Body of pancreas (tissue), 4 donors: ENCODE data around the gene TMCC2. TPM values are rescaled to one million over a fixed set of nuclear protein-coding genes. Genes with fewer than 3 reads are reported as not detected.
"Not testable (repeated sequence)": the region's sequence is repeated elsewhere in the genome, so short reads cannot be mapped to it uniquely, and the experiment has no call there.

ENCODE experiments used
- ATAC-seq: fragments of 150-250 bp; one replicate; pipeline ENCODE4 v1.9.1; 2016
- DNase-seq, 4 donors: peaks; one replicate each; pipeline ENCODE4 v3.0.0-alpha.2; 2019
- H3K27ac ChIP-seq, 4 donors: fragments of 200-600 bp; sonication (generic); 1 replicate in 3 of 4; 2 replicates in 1 of 4; pipeline versions ENCODE4 v1.5.1 to v1.6.1; 2016 to 2019; ENCODE audit warnings: mild to moderate bottlenecking in 1 of 4, mixed read lengths in 1 of 4, moderate library complexity in 1 of 4
- H3K27me3 ChIP-seq, 2 donors: fragments of 200-600 bp; sonication (generic); one replicate each; pipeline ENCODE4 v1.6.0; 2016; ENCODE audit warnings: mild to moderate bottlenecking in 1 of 2
- H3K36me3 ChIP-seq, 2 donors: fragments of 200-600 bp; sonication (generic); replicated peaks in 1 of 2; 2 replicates each; pipeline ENCODE4 v1.5.1; 2016; ENCODE audit warnings: low read depth in 2 of 2; ENCODE audit not compliant: insufficient read depth in 1 of 2
- H3K4me1 ChIP-seq: fragments of 200-600 bp; sonication (generic); one replicate; pipeline ENCODE4 v1.6.0; 2016
- H3K4me3 ChIP-seq, 2 donors: fragments of 200-600 bp; sonication (generic); 1 replicate in 1 of 2; 2 replicates in 1 of 2; pipeline ENCODE4 v1.5.1; 2016 to 2019
- H3K9me3 ChIP-seq, 3 donors: fragments of 200-600 bp; sonication (generic); 1 replicate in 2 of 3; 2 replicates in 1 of 3; pipeline ENCODE4 v1.5.1; 2016
- CTCF ChIP-seq, 7 experiments: fragments of 450-650 bp in 4 of 7; fragments of 200-600 bp in 3 of 7; sonication (generic) in 3 of 7; IDR thresholded peaks; one replicate each; pipeline ENCODE4 v1.5.1; 2016 to 2019; ENCODE audit warnings: antibody characterized with exemption in 7 of 7
- POLR2A ChIP-seq, 3 donors: fragments of 450-650 bp; IDR thresholded peaks; one replicate each; pipeline ENCODE4 v1.6.1; 2016; ENCODE audit warnings: antibody characterized with exemption in 3 of 3, mild to moderate bottlenecking in 2 of 3
- WGBS, 2 donors: methylation state at CpG; one replicate each; pipeline ENCODE4 v1.1.5; 2017; 5-methylcytosine and 5-hydroxymethylcytosine counted together
- intact Hi-C: fragments of 100-400 bp; cut with DNase I; formaldehyde crosslinking; loops from one replicate; pipeline ENCODE4 v1.15.1; 2023
- total RNA-seq, 2 donors: library from RNA; depleted of rRNA; stranded (reverse); fragments of >200 nt; gene quantifications; one replicate each; pipeline ENCODE4 v1.1.0, GENCODE V29; 2016

Gene TMCC2
- total RNA-seq, 2 donors from 2014 or later = 1.3 to 1.6 TPM

DNA sequence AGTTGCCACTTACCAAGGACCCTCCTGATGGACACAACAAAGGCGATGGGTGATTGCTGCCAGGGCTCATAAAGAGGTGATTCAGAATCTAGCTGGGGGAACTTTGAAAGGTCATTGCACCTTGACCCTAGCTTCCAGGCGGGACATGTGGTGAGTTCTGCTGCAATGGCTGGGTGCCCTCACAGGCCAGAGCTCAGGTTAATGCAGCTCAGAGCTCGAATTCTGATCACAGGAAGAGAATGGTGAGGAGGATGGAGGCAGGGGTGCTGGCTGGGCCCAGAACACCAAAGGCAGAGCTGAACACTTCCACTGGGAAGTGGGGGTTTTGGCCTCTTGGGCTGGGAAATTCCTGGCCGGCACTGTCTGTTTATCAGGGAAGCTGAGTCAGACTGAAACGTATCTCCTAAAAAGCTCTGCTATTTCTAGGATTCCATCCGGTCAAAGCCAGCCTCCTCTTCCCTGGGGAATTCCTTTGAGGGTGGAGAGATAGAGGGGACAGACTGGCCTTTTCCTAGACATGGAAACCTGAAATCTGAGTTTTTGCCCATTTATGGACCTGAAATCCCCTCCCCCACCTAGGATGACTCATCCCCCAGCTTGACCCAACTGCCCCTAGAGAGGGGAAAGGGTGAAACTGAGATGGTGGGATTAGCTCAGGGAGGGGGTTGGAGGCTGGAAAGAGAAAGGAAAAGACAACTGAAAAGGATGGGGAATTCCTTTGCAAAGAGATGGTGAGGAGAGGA, 66.6 kb downstream of the TMCC2 start:
- no peaks in the 10 kb centered on the region for H3K36me3 ChIP-seq
- WGBS, 2 donors = 68 to 72% methylated on average over 6 of the region's 6 CpGs
- TF ChIP-seq POLR2A (IDR thresholded peaks at IDR 0.05) = no peak
- no peak for TF ChIP-seq CTCF (IDR thresholded peaks at IDR 0.05)
- no peaks in the 10 kb centered on the region for H3K27me3 ChIP-seq
- DNase-seq (peak in 1 of 4 donors; percentile 51), ATAC-seq (peak; percentile 35)
- H3K27ac ChIP-seq = peak overlapping the region; percentile 2 to 68 (median 46)
- peaks cover 16% of the 10 kb centered on the region for H3K4me1 ChIP-seq
- no peak overlapping the region for H3K4me3 ChIP-seq
- H3K9me3 ChIP-seq = no peaks in the 10 kb centered on the region
- intact Hi-C loops = no loop called here

- H3K9me3 ChIP-seq = no peaks in the 10 kb centered on the region
- no peaks in the 10 kb centered on the region for H3K36me3 ChIP-seq
- H3K4me3 ChIP-seq = no peak overlapping the region
- TF ChIP-seq POLR2A (IDR thresholded peaks at IDR 0.05) (no peak), CTCF (IDR thresholded peaks at IDR 0.05) (no peak)
- WGBS, 2 donors = 77 to 86% methylated on average over 5 of the region's 5 CpGs
- H3K27me3 ChIP-seq = no peaks in the 10 kb centered on the region
- ATAC-seq (no peak), DNase-seq (no peak)
- H3K4me1 ChIP-seq = peaks cover 16% of the 10 kb centered on the region
- H3K27ac ChIP-seq = peak overlapping the region in 3 of 4 donors; percentile 25 to 68 (median 68)
- intact Hi-C loops = no loop called here
These were observed 67.2 kb downstream of the TMCC2 start for GRCh38 chr1:205294934-205295333.

DNA sequence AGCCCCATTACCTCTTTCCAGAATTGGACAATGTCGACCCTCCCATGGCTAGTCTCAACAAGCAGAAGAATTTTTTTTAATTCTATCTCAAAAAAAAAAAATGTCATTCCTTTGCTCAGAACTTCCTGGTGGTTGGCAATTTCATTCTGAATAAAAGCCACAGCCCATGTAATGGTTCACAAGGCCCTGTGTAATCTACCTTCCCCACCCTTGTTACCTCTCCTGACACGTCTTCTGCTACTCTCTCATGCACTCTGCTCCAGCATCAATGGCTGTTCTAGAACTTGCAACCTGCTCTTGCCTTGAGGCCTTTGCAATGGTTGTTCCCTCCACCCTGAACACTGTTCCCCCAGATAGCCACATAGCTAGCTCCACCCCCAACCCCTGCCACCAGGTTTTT, 68.4 kb downstream of the TMCC2 start:
- no peaks in the 10 kb centered on the region for H3K36me3 ChIP-seq
- H3K9me3 ChIP-seq = no peaks in the 10 kb centered on the region
- intact Hi-C loops = no loop called here
- 71 to 83% methylated on average over 2 of the region's 2 CpGs for WGBS, 2 donors
- no peaks in the 10 kb centered on the region for H3K27me3 ChIP-seq
- no peak for ATAC-seq
- H3K4me1 ChIP-seq = peaks cover 24% of the 10 kb centered on the region
- H3K27ac ChIP-seq = peak overlapping the region in 1 of 4 donors; percentile 68
- no peak for DNase-seq
- no peak overlapping the region for H3K4me3 ChIP-seq
- no peak for TF ChIP-seq POLR2A (IDR thresholded peaks at IDR 0.05)
- TF ChIP-seq CTCF (IDR thresholded peaks at IDR 0.05) = no peak

GRCh38 chr1:205297546-205298177, 69.9 kb downstream of the TMCC2 start:
- H3K4me3 ChIP-seq, intact Hi-C loops, H3K27me3 ChIP-seq, ATAC-seq, H3K9me3 ChIP-seq, DNase-seq, H3K36me3 ChIP-seq: not testable (repeated sequence)
- 90 to 95% methylated on average over 5 of the region's 5 CpGs for WGBS, 2 donors
- peaks cover 39% of the 10 kb centered on the region for H3K4me1 ChIP-seq
- H3K27ac ChIP-seq = peak overlapping the region in 3 of 4 donors; percentile 54 to 85 (median 76)

DNA sequence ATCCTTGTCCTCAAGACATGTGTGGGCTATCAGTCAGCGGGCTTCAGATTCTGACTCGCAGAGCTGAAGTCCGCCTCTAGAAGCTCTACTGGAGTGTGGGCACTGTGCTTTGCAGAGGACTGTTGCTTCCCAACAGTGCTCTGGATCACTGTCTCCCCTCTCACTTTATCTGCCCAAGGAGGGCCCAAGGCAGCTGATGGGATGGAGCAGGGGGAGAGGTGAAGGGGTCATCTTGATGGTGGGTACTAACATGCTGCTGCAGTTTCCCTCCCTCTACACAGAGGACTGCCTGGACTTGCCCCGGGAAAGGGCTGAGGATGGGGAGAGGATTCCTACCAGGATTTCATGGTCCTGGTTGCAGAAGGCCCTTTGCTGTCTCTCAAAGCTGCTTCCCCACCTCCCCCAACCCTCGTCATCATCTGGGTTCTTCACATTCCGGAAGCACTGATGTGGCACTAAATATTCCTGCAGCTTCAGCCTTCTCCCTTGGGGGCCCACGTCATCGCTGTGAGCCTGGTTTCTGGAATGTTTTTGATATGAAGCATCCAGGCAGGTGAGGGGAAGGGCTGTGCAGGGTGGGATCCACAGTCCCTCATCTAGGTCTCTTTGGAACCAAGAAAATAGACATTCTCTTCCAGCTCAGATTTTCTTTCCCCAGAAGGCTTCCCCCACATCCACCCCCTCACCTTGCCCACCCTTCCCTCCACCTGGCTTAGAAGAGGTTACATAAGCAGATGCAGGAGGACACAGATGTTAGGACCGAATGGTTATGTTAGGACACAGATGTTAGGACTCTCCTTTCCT, 70.6 kb downstream of the TMCC2 start:
- TF ChIP-seq POLR2A (IDR thresholded peaks at IDR 0.05) (peak in 2 of 3 donors; percentile 40 to 51), CTCF (IDR thresholded peaks at IDR 0.05) (no peak)
- intact Hi-C loops = no loop called here
- H3K36me3 ChIP-seq = peaks cover 0 to 3% of the 10 kb centered on the region in 2 donors
- ATAC-seq (peak; percentile 22), DNase-seq (peak; percentile 51 to 71 (median 64))
- peaks cover 39% of the 10 kb centered on the region for H3K4me1 ChIP-seq
- no peak overlapping the region for H3K4me3 ChIP-seq
- 65 to 73% methylated on average over 9 of the region's 9 CpGs for WGBS, 2 donors
- H3K27ac ChIP-seq = peak overlapping the region; percentile 54 to 85 (median 66)
- no peaks in the 10 kb centered on the region for H3K9me3 ChIP-seq
- no peaks in the 10 kb centered on the region for H3K27me3 ChIP-seq
